Measurements from ENCODE around the gene THSD4.
"Not testable (repeated sequence)": the region's sequence is repeated elsewhere in the genome, so short reads cannot be mapped to it uniquely, and the experiment has no call there.

Gene THSD4

DNA sequence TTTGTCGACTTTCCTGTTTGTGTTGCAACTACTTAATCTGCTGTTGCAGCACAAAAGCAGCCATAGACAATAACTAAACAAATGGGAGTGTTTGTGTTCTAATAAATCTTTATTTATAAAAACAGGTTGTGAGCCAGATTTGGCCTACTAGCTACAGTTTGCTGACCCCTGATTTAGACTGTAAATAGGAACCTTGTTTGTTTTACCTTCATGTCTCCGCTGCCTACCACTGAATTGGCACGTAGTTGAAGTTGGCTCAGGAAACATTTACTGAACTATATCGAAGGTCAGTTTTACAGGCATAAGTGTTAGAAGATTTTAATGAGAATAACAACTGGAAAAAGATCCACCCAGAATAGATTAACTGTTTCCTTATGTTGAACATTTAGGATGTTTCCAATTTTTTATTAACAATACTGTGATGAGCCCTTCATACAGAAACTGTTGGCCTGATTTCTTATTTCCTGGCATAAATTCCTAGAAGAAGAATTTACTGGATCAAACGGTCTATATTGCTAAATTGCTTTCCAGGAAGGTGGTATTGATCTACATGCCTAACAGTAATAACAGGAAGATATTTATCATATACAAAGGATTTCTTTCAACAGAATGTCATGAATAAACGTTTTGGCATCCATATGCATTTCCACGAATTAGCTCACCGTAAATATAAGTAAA lies 538.9 kb downstream of the THSD4 start:
- DNase-seq (ENCODE audit: low read depth in 2 of 2): no peak

DNA sequence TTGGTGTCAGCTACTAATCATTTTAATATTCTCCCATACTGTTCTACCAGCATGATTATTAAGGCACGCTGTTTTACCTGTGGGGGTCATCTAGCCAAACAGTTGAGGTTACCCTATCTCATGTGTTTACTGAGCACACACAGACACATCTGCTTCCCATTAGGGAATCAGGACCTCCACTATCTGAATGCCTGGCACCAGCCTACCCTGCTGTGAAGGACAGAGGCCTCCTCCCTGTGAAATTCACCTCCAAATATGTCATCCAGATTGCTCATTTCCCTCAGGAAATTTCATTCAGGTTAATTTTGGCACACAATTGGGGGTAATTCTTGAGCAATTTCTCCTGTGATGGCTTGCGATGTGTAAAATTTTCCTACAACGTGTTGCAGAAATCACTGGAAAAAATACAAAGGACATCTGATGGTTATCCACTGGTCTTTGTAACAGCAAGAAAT lies 539.5 kb downstream of the THSD4 start:
- no peak for DNase-seq (ENCODE audit: low read depth in 2 of 2)

DNA sequence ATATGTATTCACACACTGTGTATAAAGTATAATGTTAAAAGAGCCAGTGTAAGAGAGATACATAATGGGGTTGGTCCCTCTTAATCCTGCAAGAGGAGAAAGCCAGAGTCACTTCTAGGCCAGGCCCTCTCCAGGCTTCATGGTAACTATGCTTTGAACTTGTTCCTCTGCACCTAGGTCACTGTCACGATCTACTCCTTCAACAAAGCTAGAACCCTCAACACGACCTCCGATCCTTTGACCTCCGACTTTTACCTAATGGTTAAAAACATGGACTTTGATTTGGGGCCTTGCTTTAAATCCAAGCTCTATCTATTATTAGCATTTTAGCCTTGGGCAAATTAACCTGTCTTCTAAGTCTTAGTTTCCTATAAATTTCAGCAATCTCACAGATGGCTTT lies 541.2 kb downstream of the THSD4 start:
- no peak for DNase-seq (ENCODE audit: low read depth in 2 of 2)

DNA sequence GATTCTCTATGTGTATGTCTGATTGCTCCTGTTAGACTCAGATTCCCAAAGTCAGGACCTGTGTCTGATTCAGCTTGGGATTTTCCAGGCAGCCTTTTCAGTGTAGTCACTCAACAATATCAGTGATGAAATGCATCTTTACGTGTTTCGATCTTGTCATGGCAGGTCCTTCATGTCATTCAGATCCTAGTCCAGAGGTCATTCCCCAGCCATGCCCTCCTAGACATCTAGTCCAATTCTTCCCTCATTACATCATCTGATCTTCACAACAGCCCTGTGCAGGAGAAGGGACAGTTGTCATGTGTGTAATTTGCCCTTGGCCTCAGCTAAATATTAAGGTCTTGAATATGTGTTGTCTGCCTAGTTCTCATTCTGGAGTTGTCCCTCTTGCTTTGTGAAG lies 541.9 kb downstream of the THSD4 start:
- no peak for DNase-seq (ENCODE audit: low read depth in 2 of 2)

DNA sequence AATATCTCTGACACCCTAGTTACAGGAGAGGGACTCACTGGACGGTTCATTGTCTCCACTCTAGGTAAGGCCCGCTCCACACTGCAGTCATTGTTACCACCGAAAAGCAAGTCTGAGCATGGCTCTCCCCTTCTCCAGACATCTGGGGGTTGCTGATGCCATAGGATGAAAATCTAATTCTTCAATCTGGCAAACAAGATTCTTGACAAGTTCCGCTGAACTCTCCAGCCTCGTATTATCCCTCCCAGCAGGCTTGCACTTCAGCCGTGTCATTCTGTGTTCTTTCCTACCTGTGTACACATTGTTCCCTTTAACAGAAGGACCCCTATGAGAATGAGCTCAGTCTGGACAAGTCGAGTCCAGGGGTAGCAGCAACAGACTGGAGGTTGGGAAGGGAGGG lies 542.8 kb downstream of the THSD4 start:
- no peak for DNase-seq (ENCODE audit: low read depth in 2 of 2)

DNA sequence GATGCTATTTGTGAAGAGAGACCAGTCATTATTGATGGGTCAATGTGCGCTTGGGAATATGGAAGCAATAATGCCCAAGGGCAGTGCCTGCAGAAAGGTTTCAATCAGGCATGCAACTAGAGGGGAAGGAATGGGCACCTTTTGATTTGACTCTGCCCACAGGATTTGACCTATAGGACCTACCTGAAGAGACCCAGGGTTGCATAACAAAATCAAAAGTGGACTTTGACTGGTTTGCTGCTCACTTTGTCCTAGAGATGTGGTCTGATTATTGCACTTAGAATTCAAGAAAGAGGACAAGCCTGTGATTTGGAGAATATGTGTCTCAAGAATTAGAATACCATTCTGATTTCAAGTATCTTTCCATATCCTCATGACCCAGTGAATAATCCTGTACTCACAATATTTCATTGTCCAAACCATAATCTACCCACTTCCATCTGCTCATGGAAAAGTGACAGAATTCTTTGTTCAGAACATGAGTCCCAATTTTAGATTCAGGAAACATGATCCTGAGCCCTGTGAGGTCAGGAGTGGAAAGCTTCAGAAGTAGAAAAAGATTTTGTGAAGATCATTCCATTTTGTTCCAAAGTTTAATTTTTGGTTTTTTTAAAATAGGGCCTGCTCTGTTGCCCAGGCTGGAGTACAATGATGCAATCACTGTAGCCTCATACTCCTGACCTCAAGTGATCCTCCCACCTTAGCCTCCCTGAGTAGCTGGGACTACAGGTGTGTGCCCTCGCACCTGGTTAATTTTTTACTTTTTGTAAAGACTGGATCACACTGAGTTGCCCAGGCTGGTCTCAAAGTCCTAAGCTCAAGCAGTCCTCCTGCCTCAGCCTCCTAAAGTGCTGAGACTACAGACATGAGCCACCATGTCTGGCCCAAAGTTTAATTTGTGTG lies 543.8 kb downstream of the THSD4 start:
- DNase-seq (ENCODE audit: low read depth in 2 of 2): no peak

DNA sequence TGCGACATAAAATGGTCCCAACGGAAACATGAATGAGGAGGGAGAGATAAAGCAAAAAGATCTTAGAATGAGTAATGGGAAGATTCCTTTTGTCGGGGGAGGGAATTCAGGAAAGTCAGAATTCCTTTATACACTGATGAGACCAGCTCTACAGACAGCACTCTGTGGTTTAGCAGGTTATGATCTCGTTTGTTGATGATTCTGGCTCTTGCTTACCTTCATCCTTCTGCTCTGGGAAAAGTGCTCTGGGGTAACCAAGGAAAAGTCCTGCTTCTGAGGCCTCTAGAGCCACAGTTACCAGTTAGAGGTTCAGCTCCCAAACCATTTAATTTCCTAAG lies 544.4 kb downstream of the THSD4 start:
- no peak for DNase-seq (ENCODE audit: low read depth in 2 of 2)

DNA sequence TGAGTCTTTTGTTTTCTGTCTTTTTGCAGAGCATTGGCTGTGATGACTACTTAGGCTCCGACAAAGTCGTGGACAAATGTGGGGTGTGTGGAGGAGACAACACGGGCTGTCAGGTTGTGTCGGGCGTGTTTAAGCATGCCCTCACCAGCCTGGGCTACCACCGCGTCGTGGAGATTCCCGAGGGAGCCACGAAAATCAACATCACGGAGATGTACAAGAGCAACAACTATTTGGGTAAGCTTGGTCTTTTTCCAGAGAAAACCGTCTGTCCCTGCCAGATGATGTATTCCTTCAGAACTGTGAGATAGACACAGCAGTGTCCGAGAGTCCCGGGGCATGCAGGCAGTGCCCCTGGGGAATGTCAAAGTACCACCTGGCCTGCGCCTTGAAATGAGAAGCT lies 545.2 kb downstream of the THSD4 start:
- no peak for DNase-seq (ENCODE audit: low read depth in 2 of 2)

DNA sequence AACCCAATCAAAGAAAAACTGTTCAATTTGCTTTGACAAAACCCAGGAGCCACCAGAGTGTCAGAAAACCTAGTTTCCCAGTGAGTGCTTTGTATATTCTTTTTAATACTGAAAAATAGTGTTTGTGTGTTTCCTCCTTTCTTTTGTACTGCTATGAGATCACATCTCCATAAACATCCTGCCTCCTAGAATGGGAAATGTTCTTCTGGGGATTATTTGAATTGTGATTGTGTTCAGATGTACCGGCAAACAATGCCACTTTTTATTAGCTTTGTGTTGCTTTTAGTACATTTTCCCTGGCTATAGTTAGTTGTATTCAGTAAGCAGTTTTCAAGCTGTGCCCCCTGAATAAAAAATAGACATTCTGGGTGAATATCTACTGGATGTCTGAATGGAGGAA lies 547.0 kb downstream of the THSD4 start:
- DNase-seq (ENCODE audit: low read depth in 2 of 2): no peak

DNA sequence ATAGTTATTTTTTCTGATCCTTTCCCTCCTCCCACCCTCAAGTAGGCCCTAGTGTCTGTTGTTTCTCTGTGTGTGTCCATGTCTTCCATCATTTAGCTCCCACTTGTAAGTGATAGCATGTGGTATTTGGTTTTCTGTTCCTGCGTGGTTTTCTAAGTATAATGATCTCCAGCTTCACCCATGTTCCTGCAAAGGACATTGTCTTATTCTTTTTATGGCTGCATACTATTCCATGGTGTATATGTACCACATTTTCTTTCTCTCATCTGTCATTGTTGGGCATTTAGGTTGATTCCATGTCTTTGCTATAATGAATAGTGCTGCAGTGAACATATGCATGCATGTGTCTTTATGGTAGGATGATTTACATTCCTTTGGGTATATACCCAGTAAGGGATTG lies 549.4 kb downstream of the THSD4 start:
- DNase-seq (ENCODE audit: low read depth in 2 of 2): no peak

DNA sequence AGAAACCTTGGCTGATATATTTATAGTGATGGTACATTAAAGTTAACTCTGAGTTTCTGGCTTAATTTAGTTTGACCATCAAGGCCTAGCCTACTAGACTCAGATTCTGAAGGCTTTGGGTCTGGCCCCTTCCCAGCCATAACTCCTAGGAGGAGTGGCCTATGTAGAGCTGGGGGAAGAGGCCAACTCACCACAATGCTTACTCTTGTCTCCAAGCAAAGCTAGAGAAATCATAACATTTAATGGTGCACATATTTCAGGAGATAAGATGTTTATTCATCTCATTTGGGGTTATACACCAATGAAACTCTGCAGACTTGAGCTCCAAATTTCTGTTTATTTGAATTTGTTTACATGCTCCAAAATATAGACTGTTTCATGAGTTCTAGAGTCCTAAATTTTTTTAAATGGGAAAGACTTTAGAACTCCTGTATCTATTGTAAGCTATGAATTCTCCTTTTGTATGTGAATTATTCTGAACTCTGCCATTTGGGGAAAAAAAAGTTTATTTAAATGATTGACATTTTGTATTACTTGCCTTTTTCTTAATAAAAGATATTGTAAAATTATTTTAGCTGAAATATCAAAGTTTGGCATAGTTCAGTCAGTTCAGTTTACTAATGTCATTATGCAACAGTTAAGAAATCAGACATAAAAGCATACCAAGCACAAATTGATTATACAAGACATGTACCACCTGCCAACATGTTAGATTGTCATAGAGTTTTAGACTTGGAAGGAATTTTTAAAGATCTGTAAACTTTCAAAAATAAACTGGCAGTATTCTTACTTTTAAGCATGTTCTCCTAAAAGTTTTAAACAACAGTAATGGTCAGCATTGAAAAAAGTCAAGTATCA lies 551.7 kb downstream of the THSD4 start:
- no peak for DNase-seq (ENCODE audit: low read depth in 2 of 2)

DNA sequence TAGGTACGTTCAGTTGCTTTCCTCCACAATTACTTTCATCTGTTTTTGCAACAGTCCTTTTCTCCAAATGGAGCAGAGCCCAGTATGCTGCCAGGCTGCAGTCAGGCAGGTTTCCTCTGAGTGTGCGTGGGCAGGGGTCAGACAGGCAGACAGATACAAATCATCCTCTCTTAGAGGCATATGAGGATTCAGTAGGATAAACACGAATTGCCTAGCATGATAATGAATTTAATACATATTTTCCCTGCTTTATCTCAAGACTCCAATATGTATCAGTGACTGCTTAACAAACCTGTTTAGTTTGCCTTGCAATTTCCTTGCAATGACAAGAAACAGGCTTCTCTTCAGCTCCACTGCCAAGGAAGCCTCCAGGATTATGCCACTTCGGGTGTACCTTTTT lies 554.4 kb downstream of the THSD4 start:
- no peak for DNase-seq (ENCODE audit: low read depth in 2 of 2)

DNA sequence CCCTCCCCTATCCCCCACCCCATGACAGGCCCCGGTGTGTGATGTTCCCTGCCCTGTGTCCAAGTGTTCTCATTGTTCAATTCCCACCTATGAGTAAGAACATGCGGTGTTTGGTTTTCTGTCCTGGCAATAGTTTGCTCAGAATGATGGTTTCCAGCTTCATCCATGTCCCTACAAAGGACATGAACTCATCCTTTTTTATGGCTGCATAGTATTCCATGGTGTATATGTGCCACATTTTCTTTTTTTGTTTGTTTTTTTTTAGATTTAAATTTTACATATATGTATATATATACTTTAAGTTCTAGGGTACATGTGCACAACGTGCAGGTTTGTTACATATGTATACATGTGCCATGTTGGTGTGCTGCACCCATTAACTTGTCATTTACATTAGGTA lies 555.0 kb downstream of the THSD4 start:
- not testable (repeated sequence) for DNase-seq (ENCODE audit: low read depth in 2 of 2)

DNA sequence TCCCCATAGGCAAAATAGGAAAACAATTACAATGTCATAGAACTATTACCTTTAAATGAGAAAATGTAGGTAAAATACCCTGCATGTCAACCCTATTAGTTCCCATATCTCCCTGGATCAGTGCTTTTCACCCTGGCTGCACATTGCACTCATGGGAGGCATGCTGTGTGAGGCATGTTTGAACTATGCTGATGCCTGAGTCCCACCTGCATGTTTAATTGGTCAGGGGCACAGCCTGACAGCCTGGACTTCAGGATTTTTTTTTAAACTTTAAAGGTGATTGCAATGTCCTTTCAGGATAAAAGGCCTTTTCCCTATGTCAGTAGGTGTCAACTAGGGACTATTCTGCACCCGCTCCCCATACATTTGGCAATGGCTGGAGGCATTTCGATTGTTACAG lies 559.1 kb downstream of the THSD4 start:
- no peak for DNase-seq (ENCODE audit: low read depth in 2 of 2)

DNA sequence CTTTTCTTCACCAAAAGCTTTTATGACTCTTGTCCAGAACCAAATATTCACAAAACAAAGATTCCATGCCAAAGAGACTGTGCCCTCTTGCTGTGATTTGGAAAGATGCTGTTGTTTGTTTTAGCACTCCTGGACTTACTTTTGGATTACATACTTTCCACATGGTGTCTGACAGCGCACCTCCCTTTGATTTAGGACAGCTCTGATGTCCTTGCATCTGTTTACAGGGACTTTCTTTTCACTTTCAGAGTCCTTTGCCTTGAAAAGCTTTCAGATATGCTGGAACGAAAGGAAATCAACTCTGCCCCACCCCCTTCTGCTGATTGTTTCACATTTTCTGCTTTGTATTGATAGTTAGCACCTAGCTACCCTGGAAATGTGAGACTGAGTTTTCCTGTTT lies 562.1 kb downstream of the THSD4 start:
- DNase-seq (ENCODE audit: low read depth in 2 of 2): no peak

DNA sequence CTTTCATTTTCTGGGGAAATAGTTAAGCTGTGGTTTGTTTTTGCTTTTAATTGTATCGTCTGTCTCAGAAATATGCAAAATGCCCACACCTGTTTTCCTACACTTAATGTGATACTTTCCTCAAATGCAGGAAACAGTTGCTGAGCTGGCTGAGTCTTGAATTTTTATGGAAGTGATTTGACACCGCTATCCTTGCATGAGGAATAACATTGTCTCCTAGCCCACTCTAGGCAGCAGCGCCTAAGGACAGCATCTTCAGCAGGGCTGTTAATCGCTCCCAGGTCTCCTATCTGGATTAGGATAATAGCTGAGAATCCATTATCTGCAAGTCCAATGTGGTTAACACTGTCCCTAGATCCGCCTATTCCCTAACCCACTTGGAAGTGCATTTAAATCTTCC lies 562.5 kb downstream of the THSD4 start:
- DNase-seq (ENCODE audit: low read depth in 2 of 2): no peak

DNA sequence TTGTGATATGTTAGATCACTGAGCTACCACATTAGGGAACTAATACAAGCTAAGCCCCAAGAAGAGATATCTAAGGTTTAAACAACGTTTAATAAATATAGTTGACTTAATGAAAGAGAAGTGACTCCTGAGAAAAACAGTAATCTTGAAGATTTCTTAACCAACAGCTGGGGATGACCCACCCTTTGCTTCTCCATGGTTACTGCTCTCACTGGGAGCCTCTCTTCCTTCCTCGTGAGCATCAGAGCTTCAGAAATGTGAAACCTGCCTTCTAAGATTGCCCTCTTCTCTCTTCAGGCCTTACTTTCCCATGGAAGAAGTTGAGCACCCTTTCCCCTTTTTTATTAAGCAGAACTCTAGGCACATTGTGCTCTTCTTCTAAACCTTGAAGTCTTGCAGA lies 562.9 kb downstream of the THSD4 start:
- no peak for DNase-seq (ENCODE audit: low read depth in 2 of 2)

DNA sequence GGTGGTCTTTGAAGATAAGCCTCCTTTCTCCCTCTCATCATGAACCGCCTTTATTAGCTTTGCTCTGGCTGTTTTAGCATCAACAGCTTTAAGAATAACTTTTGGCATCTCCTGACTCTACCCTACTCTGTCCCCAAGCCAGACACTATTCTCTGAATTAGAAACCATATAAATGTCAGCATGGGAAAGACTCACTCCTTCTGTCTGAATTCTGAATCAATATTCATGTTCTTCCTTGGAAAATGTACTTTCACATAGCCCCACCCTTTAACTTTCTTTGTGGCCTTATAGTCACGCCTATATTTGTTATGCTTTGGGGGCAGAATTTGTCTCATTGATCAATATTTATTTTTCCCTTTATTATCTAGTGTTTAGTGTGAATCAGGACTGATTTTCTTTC lies 563.3 kb downstream of the THSD4 start:
- no peak for DNase-seq (ENCODE audit: low read depth in 2 of 2)

DNA sequence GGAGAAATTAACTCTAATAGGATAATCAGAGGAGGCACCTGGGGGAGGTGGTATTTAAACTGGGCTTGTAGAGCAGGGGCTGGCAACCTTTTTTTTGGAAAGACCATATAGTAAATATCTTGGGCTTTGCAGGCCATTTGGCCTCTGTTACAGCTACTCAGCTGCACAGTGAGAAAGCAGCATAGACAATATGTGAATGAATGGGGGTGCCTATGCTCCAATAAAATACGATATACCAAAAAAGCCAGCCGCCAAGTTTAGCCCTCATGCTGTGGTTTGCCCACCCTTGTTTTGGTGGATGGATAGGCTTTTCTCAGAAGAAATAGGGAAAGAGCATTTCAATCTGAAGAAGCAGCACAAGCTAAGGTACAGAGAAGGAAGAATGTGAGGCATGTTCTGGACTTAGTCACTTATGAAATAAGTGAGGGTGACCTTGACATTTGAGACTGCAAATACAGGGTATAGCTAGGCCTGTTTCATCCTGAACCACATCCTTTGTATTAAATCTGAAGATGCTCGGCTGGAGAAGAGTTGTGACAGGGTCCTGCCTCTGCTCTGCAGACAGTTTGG lies 564.0 kb downstream of the THSD4 start:
- no peak for DNase-seq (ENCODE audit: low read depth in 2 of 2)

DNA sequence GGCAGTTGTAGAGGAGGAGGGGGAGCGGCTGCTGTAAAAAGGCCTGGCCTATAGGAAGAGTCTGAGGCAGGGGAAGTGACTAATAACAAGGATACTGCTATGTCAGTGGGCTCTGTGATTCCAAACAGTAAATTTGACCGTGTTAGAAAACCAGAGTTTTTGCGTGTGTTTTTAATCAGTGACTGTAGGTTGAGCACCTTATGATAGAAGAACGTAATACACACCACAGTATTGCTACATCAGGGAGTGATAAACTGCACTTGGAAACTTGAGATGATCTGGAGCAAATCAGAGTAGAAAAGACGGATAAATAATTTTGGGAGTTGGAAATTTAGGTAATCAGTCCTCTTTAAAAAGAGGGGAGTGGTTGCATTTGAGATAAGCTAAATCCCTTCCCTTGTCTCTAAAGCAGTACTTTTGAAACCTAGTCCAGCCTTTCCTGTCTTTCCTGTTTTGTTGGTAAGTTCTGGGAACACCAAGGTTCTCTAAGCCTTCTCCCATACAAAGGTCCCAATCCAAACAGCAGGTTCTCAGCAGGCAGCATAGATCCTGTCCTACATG lies 564.6 kb downstream of the THSD4 start:
- DNase-seq (ENCODE audit: low read depth in 2 of 2): no peak

DNA sequence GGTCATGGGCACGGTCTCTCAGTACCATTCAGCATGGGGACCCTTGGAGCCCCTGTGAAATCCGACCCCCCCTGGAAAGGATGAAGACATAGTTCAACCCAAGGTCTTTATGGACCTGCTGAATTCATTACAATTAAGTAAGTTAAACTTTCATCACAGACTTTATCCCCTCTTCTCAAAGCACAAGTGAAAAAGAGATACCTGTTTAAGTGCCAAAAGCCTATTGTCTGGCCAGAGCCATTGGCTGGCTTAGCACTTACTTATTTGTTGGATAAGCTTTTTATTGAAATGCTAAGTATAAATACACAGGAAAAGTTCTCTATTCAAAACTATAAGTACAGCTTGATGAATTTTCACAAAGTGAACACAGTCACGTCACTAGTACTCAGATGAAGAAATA lies 566.7 kb downstream of the THSD4 start:
- DNase-seq (ENCODE audit: low read depth in 2 of 2): no peak
